ENCODE results near the gene HRCT1.
"Not testable (repeated sequence)": the region's sequence is repeated elsewhere in the genome, so short reads cannot be mapped to it uniquely, and the experiment has no call there.

HRCT1 gene

GRCh38 chr9:35934069-35934468 is 28.1 kb downstream of the HRCT1 start:
- 67 to 100% methylated on average over 1 to 3 of the region's 6 CpGs for WGBS, 2 experiments (ENCODE audit: insufficient coverage in 2 of 2)
- not testable (repeated sequence) for H3K27ac ChIP-seq (ENCODE audit: low read depth, low read length, severe bottlenecking)

GRCh38 chr9:35935261-35935660 is 29.3 kb downstream of the HRCT1 start:
- no peak overlapping the region for H3K4me3 ChIP-seq (ENCODE audit: extremely low read depth, insufficient read depth, low read length, poor library complexity, severe bottlenecking)
- WGBS, 2 experiments (ENCODE audit: insufficient coverage in 2 of 2), result 100% methylated on average over 1 of the region's 4 CpGs; no CpG with 5 or more reads in 1 of the 2 experiments
- H3K27ac ChIP-seq (ENCODE audit: low read depth, low read length, severe bottlenecking), result no peak overlapping the region
- H3K9me3 ChIP-seq (ENCODE audit: control insufficient read depth, low read length), result no peaks in the 10 kb centered on the region
- H3K4me1 ChIP-seq (ENCODE audit: control insufficient read depth, insufficient read depth, low read length, poor library complexity, severe bottlenecking), result peaks cover 2% of the 10 kb centered on the region
- H3K36me3 ChIP-seq (ENCODE audit: control insufficient read depth, insufficient read depth, low read length), result no peaks in the 10 kb centered on the region

More at GRCh38 chr9:35934069-35934468, 28.1 kb downstream of the HRCT1 start:
- not testable (repeated sequence) for H3K36me3 ChIP-seq (ENCODE audit: control insufficient read depth, insufficient read depth, low read length); H3K9me3 ChIP-seq (ENCODE audit: control insufficient read depth, low read length); H3K4me1 ChIP-seq (ENCODE audit: control insufficient read depth, insufficient read depth, low read length, poor library complexity, severe bottlenecking); H3K4me3 ChIP-seq (ENCODE audit: extremely low read depth, insufficient read depth, low read length, poor library complexity, severe bottlenecking)

GRCh38 chr9:35935755-35936509 is 29.9 kb downstream of the HRCT1 start:
- Histone ChIP-seq H3K9me3 (ENCODE audit: control insufficient read depth, low read length) (no peaks in the 10 kb centered on the region), H3K27ac (ENCODE audit: low read depth, low read length, severe bottlenecking) (no peak overlapping the region), H3K4me1 (ENCODE audit: control insufficient read depth, insufficient read depth, low read length, poor library complexity, severe bottlenecking) (peaks cover 3% of the 10 kb centered on the region), H3K4me3 (ENCODE audit: extremely low read depth, insufficient read depth, low read length, poor library complexity, severe bottlenecking) (no peak overlapping the region), H3K36me3 (ENCODE audit: control insufficient read depth, insufficient read depth, low read length) (no peaks in the 10 kb centered on the region)
- WGBS, 2 experiments (ENCODE audit: insufficient coverage in 2 of 2), result 80% methylated on average over 1 of the region's 7 CpGs; no CpG with 5 or more reads in 1 of the 2 experiments

- no CpG with 5 or more reads among the region's 2 CpGs for WGBS, 2 experiments (ENCODE audit: insufficient coverage in 2 of 2)
- Histone ChIP-seq H3K4me3 (ENCODE audit: extremely low read depth, insufficient read depth, low read length, poor library complexity, severe bottlenecking) (no peak overlapping the region), H3K4me1 (ENCODE audit: control insufficient read depth, insufficient read depth, low read length, poor library complexity, severe bottlenecking) (peaks cover 7% of the 10 kb centered on the region), H3K36me3 (ENCODE audit: control insufficient read depth, insufficient read depth, low read length) (no peaks in the 10 kb centered on the region), H3K27ac (ENCODE audit: low read depth, low read length, severe bottlenecking) (no peak overlapping the region), H3K9me3 (ENCODE audit: control insufficient read depth, low read length) (no peaks in the 10 kb centered on the region)
These were observed 31.2 kb downstream of the HRCT1 start for GRCh38 chr9:35937227-35937626.

GRCh38 chr9:35938474-35939356 is 32.7 kb downstream of the HRCT1 start:
- 96 to 99% methylated on average over 7 to 8 of the region's 10 CpGs for WGBS, 2 experiments (ENCODE audit: insufficient coverage in 2 of 2)
- H3K9me3 ChIP-seq (ENCODE audit: control insufficient read depth, low read length), result no peaks in the 10 kb centered on the region
- H3K4me3 ChIP-seq (ENCODE audit: extremely low read depth, insufficient read depth, low read length, poor library complexity, severe bottlenecking), result no peak overlapping the region
- peaks cover 7% of the 10 kb centered on the region for H3K4me1 ChIP-seq (ENCODE audit: control insufficient read depth, insufficient read depth, low read length, poor library complexity, severe bottlenecking)
- no peaks in the 10 kb centered on the region for H3K36me3 ChIP-seq (ENCODE audit: control insufficient read depth, insufficient read depth, low read length)
- no peak overlapping the region for H3K27ac ChIP-seq (ENCODE audit: low read depth, low read length, severe bottlenecking)

- Histone ChIP-seq H3K36me3 (ENCODE audit: control insufficient read depth, insufficient read depth, low read length) (no peaks in the 10 kb centered on the region), H3K4me1 (ENCODE audit: control insufficient read depth, insufficient read depth, low read length, poor library complexity, severe bottlenecking) (peaks cover 7% of the 10 kb centered on the region)
- 92 to 94% methylated on average over 4 of the region's 8 CpGs for WGBS, 2 experiments (ENCODE audit: insufficient coverage in 2 of 2)
These were observed 33.8 kb downstream of the HRCT1 start for GRCh38 chr9:35939679-35940250.

GRCh38 chr9:35940458-35941407 is 34.7 kb downstream of the HRCT1 start:
- Histone ChIP-seq H3K36me3 (ENCODE audit: control insufficient read depth, insufficient read depth, low read length) (no peaks in the 10 kb centered on the region), H3K4me1 (ENCODE audit: control insufficient read depth, insufficient read depth, low read length, poor library complexity, severe bottlenecking) (peaks cover 7% of the 10 kb centered on the region), H3K27ac (ENCODE audit: low read depth, low read length, severe bottlenecking) (no peak overlapping the region), H3K9me3 (ENCODE audit: control insufficient read depth, low read length) (no peaks in the 10 kb centered on the region), H3K4me3 (ENCODE audit: extremely low read depth, insufficient read depth, low read length, poor library complexity, severe bottlenecking) (no peak overlapping the region)
- WGBS, 2 experiments (ENCODE audit: insufficient coverage in 2 of 2), result 89 to 92% methylated on average over 4 to 5 of the region's 7 CpGs

More at GRCh38 chr9:35939679-35940250, 33.8 kb downstream of the HRCT1 start:
- no peak overlapping the region for H3K27ac ChIP-seq (ENCODE audit: low read depth, low read length, severe bottlenecking)
- H3K4me3 ChIP-seq (ENCODE audit: extremely low read depth, insufficient read depth, low read length, poor library complexity, severe bottlenecking), result no peak overlapping the region
- H3K9me3 ChIP-seq (ENCODE audit: control insufficient read depth, low read length), result no peaks in the 10 kb centered on the region

GRCh38 chr9:35942286-35942685 is 36.3 kb downstream of the HRCT1 start:
- H3K4me3 ChIP-seq (ENCODE audit: extremely low read depth, insufficient read depth, low read length, poor library complexity, severe bottlenecking), result no peak overlapping the region
- H3K36me3 ChIP-seq (ENCODE audit: control insufficient read depth, insufficient read depth, low read length), result no peaks in the 10 kb centered on the region
- H3K4me1 ChIP-seq (ENCODE audit: control insufficient read depth, insufficient read depth, low read length, poor library complexity, severe bottlenecking), result peaks cover 5% of the 10 kb centered on the region
- WGBS, 2 experiments (ENCODE audit: insufficient coverage in 2 of 2), result 74 to 92% methylated on average over 4 of the region's 5 CpGs
- no peaks in the 10 kb centered on the region for H3K9me3 ChIP-seq (ENCODE audit: control insufficient read depth, low read length)
- no peak overlapping the region for H3K27ac ChIP-seq (ENCODE audit: low read depth, low read length, severe bottlenecking)

GRCh38 chr9:35944173-35944572 is 38.2 kb downstream of the HRCT1 start:
- 96 to 100% methylated on average over 1 to 3 of the region's 3 CpGs for WGBS, 2 experiments (ENCODE audit: insufficient coverage in 2 of 2)
- H3K27ac ChIP-seq (ENCODE audit: low read depth, low read length, severe bottlenecking), result no peak overlapping the region
- H3K4me3 ChIP-seq (ENCODE audit: extremely low read depth, insufficient read depth, low read length, poor library complexity, severe bottlenecking), result no peak overlapping the region
- H3K9me3 ChIP-seq (ENCODE audit: control insufficient read depth, low read length), result no peaks in the 10 kb centered on the region
- H3K4me1 ChIP-seq (ENCODE audit: control insufficient read depth, insufficient read depth, low read length, poor library complexity, severe bottlenecking), result peaks cover 9% of the 10 kb centered on the region
- no peaks in the 10 kb centered on the region for H3K36me3 ChIP-seq (ENCODE audit: control insufficient read depth, insufficient read depth, low read length)

- H3K27ac ChIP-seq (ENCODE audit: low read depth, low read length, severe bottlenecking), result no peak overlapping the region
- no peak overlapping the region for H3K4me3 ChIP-seq (ENCODE audit: extremely low read depth, insufficient read depth, low read length, poor library complexity, severe bottlenecking)
- peaks cover 14% of the 10 kb centered on the region for H3K4me1 ChIP-seq (ENCODE audit: control insufficient read depth, insufficient read depth, low read length, poor library complexity, severe bottlenecking)
- H3K36me3 ChIP-seq (ENCODE audit: control insufficient read depth, insufficient read depth, low read length), result no peaks in the 10 kb centered on the region
- no peaks in the 10 kb centered on the region for H3K9me3 ChIP-seq (ENCODE audit: control insufficient read depth, low read length)
- WGBS, 2 experiments (ENCODE audit: insufficient coverage in 2 of 2), result 83 to 100% methylated on average over 1 of the region's 3 CpGs
These were observed 38.8 kb downstream of the HRCT1 start for GRCh38 chr9:35944841-35945240.
